ENCODE measurements around the gene CCDC102B. TPM values are rescaled to one million over a fixed set of nuclear protein-coding genes. Genes with fewer than 3 reads are reported as not detected.

CCDC102B gene
- total RNA-seq, 1 donor from 2014 or later = 0.54 TPM

DNA sequence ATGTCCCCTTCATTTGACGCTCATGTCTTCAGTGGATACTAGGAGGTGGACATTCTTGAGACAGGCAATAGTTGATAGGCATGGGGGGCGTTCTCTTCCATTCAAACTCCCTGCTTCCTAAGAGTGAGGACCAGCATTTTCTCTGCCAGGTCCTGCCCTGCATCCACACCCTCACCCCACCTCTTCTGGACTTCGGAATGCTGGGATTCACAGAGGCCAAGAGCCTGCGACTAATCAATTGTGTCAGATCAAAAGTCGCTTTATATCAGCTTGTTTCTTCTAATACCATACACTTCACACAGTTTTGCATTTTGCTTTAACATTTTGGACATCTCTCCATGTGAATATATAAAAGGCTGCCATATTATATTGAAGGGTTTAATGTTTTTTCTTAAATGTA is 210.7 kb downstream of the CCDC102B start:
- no peaks in the 10 kb centered on the region for H3K36me3 ChIP-seq (ENCODE audit: control insufficient read depth, insufficient read depth, low read length)
- H3K27me3 ChIP-seq (ENCODE audit: control insufficient read depth, insufficient read depth, low read length) = no peaks in the 10 kb centered on the region
- TF ChIP-seq, protein P1, sequence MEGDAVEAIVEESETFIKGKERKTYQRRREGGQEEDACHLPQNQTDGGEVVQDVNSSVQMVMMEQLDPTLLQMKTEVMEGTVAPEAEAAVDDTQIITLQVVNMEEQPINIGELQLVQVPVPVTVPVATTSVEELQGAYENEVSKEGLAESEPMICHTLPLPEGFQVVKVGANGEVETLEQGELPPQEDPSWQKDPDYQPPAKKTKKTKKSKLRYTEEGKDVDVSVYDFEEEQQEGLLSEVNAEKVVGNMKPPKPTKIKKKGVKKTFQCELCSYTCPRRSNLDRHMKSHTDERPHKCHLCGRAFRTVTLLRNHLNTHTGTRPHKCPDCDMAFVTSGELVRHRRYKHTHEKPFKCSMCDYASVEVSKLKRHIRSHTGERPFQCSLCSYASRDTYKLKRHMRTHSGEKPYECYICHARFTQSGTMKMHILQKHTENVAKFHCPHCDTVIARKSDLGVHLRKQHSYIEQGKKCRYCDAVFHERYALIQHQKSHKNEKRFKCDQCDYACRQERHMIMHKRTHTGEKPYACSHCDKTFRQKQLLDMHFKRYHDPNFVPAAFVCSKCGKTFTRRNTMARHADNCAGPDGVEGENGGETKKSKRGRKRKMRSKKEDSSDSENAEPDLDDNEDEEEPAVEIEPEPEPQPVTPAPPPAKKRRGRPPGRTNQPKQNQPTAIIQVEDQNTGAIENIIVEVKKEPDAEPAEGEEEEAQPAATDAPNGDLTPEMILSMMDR (IDR thresholded peaks at IDR 0.05; ENCODE audit: insufficient read depth, low read length, poor library complexity, severe bottlenecking) = no peak
- DNase-seq (ENCODE audit: low read depth) = no peak
- H3K4me3 ChIP-seq (ENCODE audit: low read depth, low read length) = no peak overlapping the region

DNA sequence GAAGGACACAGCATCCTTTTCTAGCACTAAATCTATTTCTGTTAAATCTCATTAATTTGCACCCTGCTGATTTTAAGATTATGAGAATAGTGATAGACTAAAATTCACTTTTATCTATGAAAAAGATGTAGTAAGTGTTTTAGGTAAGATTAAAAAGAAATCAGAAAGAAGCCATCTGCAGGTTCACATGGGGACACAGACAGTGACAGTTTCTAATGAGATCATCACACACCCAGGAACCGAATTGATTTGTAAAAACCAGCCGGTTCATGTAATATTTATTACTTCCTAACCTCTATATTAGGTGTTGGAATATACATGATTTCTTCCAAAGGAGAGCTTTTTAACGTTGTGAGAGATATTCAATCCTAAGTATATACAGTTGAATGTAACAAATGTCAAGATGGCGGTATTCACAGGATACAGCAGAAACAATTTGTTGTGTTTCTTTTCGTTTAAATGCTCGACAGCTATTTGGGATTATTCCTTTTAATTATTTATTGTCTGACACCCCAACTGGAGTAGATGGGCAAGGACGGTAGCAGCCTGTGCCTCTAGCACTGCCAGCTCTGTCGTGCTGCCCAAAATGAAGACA is 223.4 kb downstream of the CCDC102B start:
- Histone ChIP-seq H3K36me3 (ENCODE audit: control insufficient read depth, insufficient read depth, low read length) (no peaks in the 10 kb centered on the region), H3K4me3 (ENCODE audit: low read depth, low read length) (no peak overlapping the region), H3K27me3 (ENCODE audit: control insufficient read depth, insufficient read depth, low read length) (no peaks in the 10 kb centered on the region)
- TF ChIP-seq, protein P1 (IDR thresholded peaks at IDR 0.05; ENCODE audit: insufficient read depth, low read length, poor library complexity, severe bottlenecking) = no peak
- DNase-seq (ENCODE audit: low read depth) = no peak

DNA sequence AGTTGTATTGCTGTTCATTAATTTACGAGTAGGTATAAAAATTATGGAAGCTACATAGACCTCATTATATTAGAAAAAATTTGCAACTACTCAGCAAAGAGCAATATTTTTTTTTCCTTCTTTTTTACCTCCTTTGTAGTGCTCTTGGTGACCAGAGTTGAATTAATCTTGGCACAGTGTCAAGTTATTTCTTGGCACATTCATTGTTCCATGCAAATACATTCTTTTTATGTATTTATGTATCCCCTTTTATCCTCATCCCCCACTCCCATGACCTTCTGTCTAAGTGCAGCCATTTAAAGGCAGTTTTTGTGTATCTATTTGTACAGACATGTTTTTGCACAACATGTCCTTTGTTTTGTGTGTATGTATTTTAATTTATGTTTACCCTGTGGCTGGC is 224.5 kb downstream of the CCDC102B start:
- Histone ChIP-seq H3K4me3 (ENCODE audit: low read depth, low read length) (no peak overlapping the region), H3K36me3 (ENCODE audit: control insufficient read depth, insufficient read depth, low read length) (no peaks in the 10 kb centered on the region), H3K27me3 (ENCODE audit: control insufficient read depth, insufficient read depth, low read length) (no peaks in the 10 kb centered on the region)
- TF ChIP-seq, protein P1 (IDR thresholded peaks at IDR 0.05; ENCODE audit: insufficient read depth, low read length, poor library complexity, severe bottlenecking) = no peak
- no peak for DNase-seq (ENCODE audit: low read depth)

DNA sequence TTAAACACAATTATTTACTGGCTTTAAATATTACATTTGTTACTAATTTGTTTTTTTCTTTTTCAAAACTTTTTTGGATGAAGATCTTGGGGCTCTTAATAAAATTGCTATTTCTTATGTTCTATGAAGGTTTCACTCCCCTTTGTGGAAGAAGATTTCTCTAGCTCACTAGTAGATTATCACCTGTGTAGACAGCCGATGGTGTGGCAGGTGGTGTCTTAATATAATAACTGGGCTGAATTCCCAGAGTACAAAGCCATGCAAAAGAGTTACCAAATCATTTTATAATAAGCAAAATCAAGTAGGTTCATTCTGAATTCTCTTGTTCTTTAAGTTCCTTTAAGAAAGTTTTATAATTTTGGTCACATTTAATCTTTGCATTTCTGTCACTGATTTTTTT is 233.7 kb downstream of the CCDC102B start:
- Histone ChIP-seq H3K4me3 (ENCODE audit: low read depth, low read length) (no peak overlapping the region), H3K27me3 (ENCODE audit: control insufficient read depth, insufficient read depth, low read length) (no peaks in the 10 kb centered on the region), H3K36me3 (ENCODE audit: control insufficient read depth, insufficient read depth, low read length) (no peaks in the 10 kb centered on the region)
- no peak for DNase-seq (ENCODE audit: low read depth)
- TF ChIP-seq, protein P1 (IDR thresholded peaks at IDR 0.05; ENCODE audit: insufficient read depth, low read length, poor library complexity, severe bottlenecking) = no peak

DNA sequence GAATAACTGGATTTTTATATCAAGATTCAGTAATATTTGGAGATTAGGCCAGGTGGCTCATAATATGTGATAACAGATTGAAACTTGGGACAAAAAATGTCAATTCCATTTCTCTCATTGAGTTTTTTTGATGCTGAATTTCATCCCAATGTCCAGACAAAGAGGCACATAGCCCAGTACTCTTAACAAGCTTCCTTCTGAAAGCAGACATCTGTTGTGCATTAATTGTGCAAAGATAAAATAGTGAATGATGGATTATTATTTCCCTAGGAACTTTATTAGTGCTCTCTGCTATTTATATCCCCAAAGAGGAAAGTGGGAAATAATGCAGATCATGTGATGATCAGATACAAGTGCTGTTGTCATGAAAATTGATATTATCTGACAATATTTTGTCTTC is 234.1 kb downstream of the CCDC102B start:
- no peak for DNase-seq (ENCODE audit: low read depth)
- H3K4me3 ChIP-seq (ENCODE audit: low read depth, low read length) = no peak overlapping the region
- no peaks in the 10 kb centered on the region for H3K36me3 ChIP-seq (ENCODE audit: control insufficient read depth, insufficient read depth, low read length)
- TF ChIP-seq, protein P1 (IDR thresholded peaks at IDR 0.05; ENCODE audit: insufficient read depth, low read length, poor library complexity, severe bottlenecking) = no peak
- H3K27me3 ChIP-seq (ENCODE audit: control insufficient read depth, insufficient read depth, low read length) = no peaks in the 10 kb centered on the region

DNA sequence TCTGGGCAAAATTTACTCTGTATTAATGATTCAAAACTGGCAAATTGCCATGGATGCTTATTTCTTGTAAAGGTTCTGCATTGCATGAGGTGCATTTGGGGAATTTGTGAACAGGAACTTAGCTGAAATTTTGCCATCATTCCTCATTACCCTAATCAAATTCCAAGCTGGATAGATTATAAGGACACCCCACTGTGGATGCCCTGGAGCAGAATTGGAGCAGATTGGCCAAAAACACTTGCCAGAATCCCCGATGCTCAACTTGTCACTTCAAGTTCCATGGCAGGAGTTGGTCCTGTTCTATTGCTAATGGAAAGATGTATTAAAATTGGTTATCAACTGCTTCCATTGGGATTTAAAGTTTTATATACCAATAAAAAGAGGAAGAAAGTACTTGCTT is 237.9 kb downstream of the CCDC102B start:
- TF ChIP-seq, protein P1 (IDR thresholded peaks at IDR 0.05; ENCODE audit: insufficient read depth, low read length, poor library complexity, severe bottlenecking) = no peak
- H3K27me3 ChIP-seq (ENCODE audit: control insufficient read depth, insufficient read depth, low read length) = no peaks in the 10 kb centered on the region
- no peak for DNase-seq (ENCODE audit: low read depth)
- H3K4me3 ChIP-seq (ENCODE audit: low read depth, low read length) = no peak overlapping the region
- H3K36me3 ChIP-seq (ENCODE audit: control insufficient read depth, insufficient read depth, low read length) = no peaks in the 10 kb centered on the region
